A549 (cell line): ENCODE measurements around the gene NOSIP. TPM values are rescaled to one million over a fixed set of nuclear protein-coding genes. Genes with fewer than 3 reads are reported as not detected.

Experiments
- ATAC-seq, 2 experiments: fragments of 200-7000 bp in 1 of 2; fragments of >200 bp in 1 of 2; cut with Nextera tagmentation in 1 of 2; cut with Tn5 transposase in 1 of 2; 3 replicates each; pipeline versions ENCODE4 v1.8.0 to v1.9.1; 2018 to 2020; ENCODE audit warnings: mild to moderate bottlenecking in 1 of 2, moderate library complexity in 1 of 2
- CTCF ChIA-PET: fragments of 300-600 bp; sonication (Branson Sonifier 250); formaldehyde crosslinking; extraction: SDS; loops from one replicate; lab custom pipeline; 2021; ENCODE audit warnings: antibody characterized with exemption, inconsistent platforms; lab: Yijun Ruan, JAX
- POLR2A ChIA-PET: fragments of 350-600 bp; formaldehyde crosslinking; extraction: SDS; loops from one replicate; lab custom pipeline; 2021; ENCODE audit warnings: antibody characterized with exemption, inconsistent platforms; lab: Yijun Ruan, JAX
- DNase-seq, 2 experiments: peaks; one replicate each; pipeline versions ENCODE4 v3.0.0 to v3.0.0-alpha.2; 2011 to 2016; ENCODE audit warnings: low read depth in 1 of 2, low spot score in 1 of 2
- FAIRE-seq: peaks from 2 replicates; lab custom pipeline; 2011; peaks lifted over from hg19 to GRCh38; lab: Jason Lieb, UNC
- H3K27ac ChIP-seq, 2 experiments: fragments of >200 bp; sonication (Bioruptor Twin); formaldehyde crosslinking; 3 replicates each; pipeline ENCODE4 v1.5.1; 2016 to 2017
- H3K4me1 ChIP-seq: fragments of >200 bp; sonication (Bioruptor Twin); formaldehyde crosslinking; 3 replicates; pipeline ENCODE4 v1.6.1; 2016
- H3K4me2 ChIP-seq: fragments of >200 bp; sonication (Bioruptor Twin); formaldehyde crosslinking; 3 replicates; pipeline ENCODE4 v1.6.1; 2016
- H3K4me3 ChIP-seq: fragments of >200 bp; sonication (Bioruptor Twin); formaldehyde crosslinking; 3 replicates; pipeline ENCODE4 v1.5.1; 2016
- H3K9me3 ChIP-seq: fragments of >200 bp; sonication (Bioruptor Twin); formaldehyde crosslinking; 3 replicates; pipeline ENCODE4 v1.6.1; 2016
- BHLHE40 ChIP-seq: IDR thresholded peaks from 2 replicates; pipeline ENCODE4 v1.6.1; 2012; ENCODE audit warnings: low read depth, low read length, inconsistent platforms
- CBX8 ChIP-seq: fragments of 200-600 bp; sonication (generic); IDR thresholded peaks from 2 replicates; pipeline ENCODE4 v1.6.1; 2016
- CEBPB ChIP-seq, 2 experiments: fragments of >200 bp in 1 of 2; sonication (Bioruptor Twin) in 1 of 2; formaldehyde crosslinking in 1 of 2; IDR thresholded peaks; 2 replicates each; pipeline ENCODE4 v1.6.1; 2012 to 2016
- CHD4 ChIP-seq: fragments of 200-600 bp; sonication (generic); IDR thresholded peaks from 2 replicates; pipeline ENCODE4 v1.6.1; 2016; ENCODE audit warnings: antibody characterized with exemption, mild to moderate bottlenecking, borderline replicate concordance
- EHMT2 ChIP-seq: fragments of 200-600 bp; sonication (generic); IDR thresholded peaks from 2 replicates; pipeline ENCODE4 v1.6.1; 2016; ENCODE audit warnings: antibody characterized with exemption, low read depth, mild to moderate bottlenecking, moderate library complexity
- FOSL2 ChIP-seq, 2 experiments: fragments of 450-650 bp in 1 of 2; fragments of >200 bp in 1 of 2; sonication (Bioruptor Twin) in 1 of 2; formaldehyde crosslinking; IDR thresholded peaks; 2 replicates each; pipeline versions ENCODE4 v1.5.0 to v1.6.1; 2016 to 2020; ENCODE audit warnings: mild to moderate bottlenecking in 1 of 2, moderate library complexity in 1 of 2
- GATA3 ChIP-seq: IDR thresholded peaks from 2 replicates; pipeline ENCODE4 v1.6.1; 2012; ENCODE audit warnings: borderline replicate concordance
- HDAC2 ChIP-seq: fragments of 200-600 bp; sonication (generic); IDR thresholded peaks from 2 replicates; pipeline ENCODE4 v1.6.1; 2016
- HEYL ChIP-seq: fragments of 250-450 bp; sonication (Bioruptor Pico); IDR thresholded peaks from 2 replicates; pipeline ENCODE4 v1.8.0; 2021; ENCODE audit warnings: mild to moderate bottlenecking, moderate library complexity
- HOXB13 ChIP-seq: fragments of 250-450 bp; sonication (Bioruptor Pico); IDR thresholded peaks from 2 replicates; pipeline ENCODE4 v1.5.0; 2020; ENCODE audit warnings: low read depth, mild to moderate bottlenecking, moderate library complexity
- HOXB5 ChIP-seq: fragments of 250-450 bp; sonication (Bioruptor Pico); IDR thresholded peaks from 2 replicates; pipeline ENCODE4 v1.5.0; 2020; ENCODE audit warnings: mild to moderate bottlenecking, moderate library complexity
- JUNB ChIP-seq: fragments of >200 bp; sonication (Bioruptor Twin); formaldehyde crosslinking; IDR thresholded peaks from 2 replicates; pipeline ENCODE4 v1.6.1; 2016
- KDM5A ChIP-seq: fragments of 200-600 bp; sonication (generic); IDR thresholded peaks from 2 replicates; pipeline ENCODE4 v1.6.1; 2016; ENCODE audit warnings: antibody characterized with exemption, mild to moderate bottlenecking
- NFE2L2 ChIP-seq: fragments of 150-350 bp; conservative IDR thresholded peaks from 2 replicates; pipeline ENCODE4 v1.6.1; 2014; ENCODE audit warnings: low read length
- NPAS2 ChIP-seq: fragments of 250-450 bp; sonication (Bioruptor Pico); IDR thresholded peaks from 2 replicates; pipeline ENCODE4 v1.8.0; 2022; ENCODE audit warnings: mild to moderate bottlenecking, moderate library complexity, borderline replicate concordance
- PHF8 ChIP-seq: fragments of 200-600 bp; sonication (generic); IDR thresholded peaks from 2 replicates; pipeline ENCODE4 v1.6.1; 2016; ENCODE audit warnings: low read depth, mild to moderate bottlenecking, antibody characterized with exemption, moderate library complexity, borderline replicate concordance
- POLR2A ChIP-seq: IDR thresholded peaks from 2 replicates; pipeline ENCODE4 v1.6.1; 2012; ENCODE audit warnings: mild to moderate bottlenecking, low read length
- RARB ChIP-seq: fragments of 250-450 bp; sonication (Bioruptor Pico); IDR thresholded peaks from 2 replicates; pipeline ENCODE4 v1.8.0; 2021; ENCODE audit warnings: mild to moderate bottlenecking, moderate library complexity
- RCOR1 ChIP-seq: fragments of 150-350 bp; IDR thresholded peaks from 2 replicates; pipeline ENCODE4 v1.6.1; 2014; ENCODE audit warnings: antibody characterized with exemption, low read length, low read depth
- TP53 ChIP-seq: fragments of 250-450 bp; sonication (Bioruptor Pico); IDR thresholded peaks from 2 replicates; pipeline ENCODE4 v1.5.0; 2021; ENCODE audit warnings: mild to moderate bottlenecking, moderate library complexity
- ZC3H11A ChIP-seq: fragments of 450-650 bp; IDR thresholded peaks from 2 replicates; pipeline ENCODE4 v1.6.1; 2014; ENCODE audit warnings: antibody characterized with exemption, mild to moderate bottlenecking
- ZFP36 ChIP-seq: fragments of 450-650 bp; IDR thresholded peaks from 2 replicates; pipeline ENCODE4 v1.6.1; 2014; ENCODE audit warnings: borderline replicate concordance; ENCODE audit not compliant: partially characterized antibody
- WGBS: methylation state at CpG from one replicate; pipeline ENCODE4 v1.1.6; 2017; ENCODE audit errors: missing lambda C conversion rate; 5-methylcytosine and 5-hydroxymethylcytosine counted together
- polyA plus RNA-seq, 4 experiments: library from polyadenylated mRNA; depleted of rRNA in 3 of 4; stranded (reverse); fragments of >200 nt; fragmentation: RNase III in 1 of 4; extraction: RNeasy Plus Mini Kit Qiagen cat#74134 plus additional on column Dnase treatment in 1 of 4; gene quantifications; 2 replicates in 3 of 4; 3 replicates in 1 of 4; pipeline ENCODE4 v1.2.3, GENCODE V29; 2011 to 2017
- TF ChIP-seq, protein P1 (sequence below): fragments of 250-450 bp; sonication (Bioruptor Pico); IDR thresholded peaks from 2 replicates; pipeline ENCODE4 v1.5.0; 2020; ENCODE audit warnings: low read depth, mild to moderate bottlenecking, moderate library complexity
- TF ChIP-seq, protein P2 (sequence below): fragments of >200 bp; sonication (Bioruptor Twin); formaldehyde crosslinking; IDR thresholded peaks from 3 replicates; pipeline ENCODE4 v1.5.1; 2016

NOSIP gene
- polyA plus RNA-seq, 2 of the 4 experiments (the other 2 are of a cell fraction), result 49.0 to 101 TPM

DNA sequence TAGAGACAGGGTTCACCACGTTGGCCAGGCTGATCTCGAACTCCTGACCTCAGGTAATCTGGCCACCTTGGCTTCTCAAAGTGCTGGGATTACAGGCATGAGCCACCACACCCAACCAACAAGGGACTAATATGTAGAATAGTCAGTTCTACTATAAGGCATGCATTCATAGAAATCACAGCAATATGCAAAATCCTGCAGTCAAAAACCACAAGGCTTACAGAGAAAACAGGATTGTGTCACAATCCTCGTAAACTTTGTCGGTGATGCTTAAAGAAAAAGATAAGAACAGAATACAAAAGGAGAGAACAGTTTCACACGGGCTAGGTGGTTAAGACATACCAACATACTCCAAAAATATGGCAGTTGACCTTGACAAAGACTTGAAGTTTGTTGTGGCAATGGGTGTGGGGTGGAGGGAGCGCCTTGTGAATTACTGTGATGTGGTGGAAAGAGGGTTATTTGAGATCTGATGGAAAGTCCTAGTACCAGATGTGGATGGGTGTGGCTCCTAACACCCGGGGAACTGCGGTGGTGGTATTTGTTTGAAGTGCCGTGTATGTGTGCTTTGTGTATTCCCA lies 12.4 kb downstream of the NOSIP start:
- Histone ChIP-seq H3K27ac (no peak overlapping the region), H3K4me2 (0 out of 3 replicates have a peak overlapping the region, but pooled peaks have one; percentile 3), H3K4me3 (no peak overlapping the region), H3K9me3 (no peaks in the 10 kb centered on the region), H3K4me1 (peaks cover 13% of the 10 kb centered on the region)
- 61% methylated on average over 9 of the region's 9 CpGs for WGBS
- DNase-seq, result no peak
- FAIRE-seq, result no peak
- TF ChIP-seq RARB, result no peak
- TF ChIP-seq POLR2A, result no peak
- TF ChIP-seq, protein P1, sequence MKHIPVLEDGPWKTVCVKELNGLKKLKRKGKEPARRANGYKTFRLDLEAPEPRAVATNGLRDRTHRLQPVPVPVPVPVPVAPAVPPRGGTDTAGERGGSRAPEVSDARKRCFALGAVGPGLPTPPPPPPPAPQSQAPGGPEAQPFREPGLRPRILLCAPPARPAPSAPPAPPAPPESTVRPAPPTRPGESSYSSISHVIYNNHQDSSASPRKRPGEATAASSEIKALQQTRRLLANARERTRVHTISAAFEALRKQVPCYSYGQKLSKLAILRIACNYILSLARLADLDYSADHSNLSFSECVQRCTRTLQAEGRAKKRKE (CRISPR knock-in tag), result no peak
- no peak for TF ChIP-seq ZC3H11A
- no peak for TF ChIP-seq JUNB
- TF ChIP-seq RCOR1, result no peak
- TF ChIP-seq GATA3, result no peak
- TF ChIP-seq NFE2L2, result no peak
- TF ChIP-seq TP53 (CRISPR knock-in tag), result no peak
- no peak for TF ChIP-seq EHMT2
- no peak for TF ChIP-seq FOSL2 (IDR thresholded peaks at IDR 0.05)
- TF ChIP-seq FOSL2 (CRISPR knock-in tag; IDR thresholded peaks at IDR 0.05), result no peak
- no peak for TF ChIP-seq CHD4
- TF ChIP-seq HEYL, result no peak
- no peak for ATAC-seq
- ChIA-PET CTCF (interaction anchor here (0.5 to 16.1 kb wide), 7 partner anchors 14 to 63 kb away, joined by 3 to 426 read pairs (median 6); no protein-coding TSS in a partner anchor), POLR2A (no interaction called here)

DNA sequence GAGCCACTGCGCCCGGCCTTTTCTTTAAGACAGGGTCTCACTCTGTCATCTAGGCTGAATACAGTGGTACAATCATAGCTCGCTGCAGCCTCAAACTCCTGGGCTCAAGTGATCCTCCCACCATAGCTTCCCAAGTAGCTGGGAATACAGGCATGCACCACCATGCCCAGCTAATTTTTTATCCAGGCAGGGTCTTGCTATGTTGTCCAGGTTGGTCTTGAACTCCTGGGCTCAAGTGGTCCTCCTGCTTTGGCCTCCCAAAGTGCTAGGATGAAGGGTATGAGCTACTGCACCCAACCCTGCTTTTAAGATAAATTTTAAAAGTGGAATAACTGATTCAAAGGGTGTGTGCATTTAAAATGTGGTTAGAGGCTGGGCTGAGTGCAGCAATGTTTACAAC lies 14.1 kb downstream of the NOSIP start:
- DNase-seq (no peak), ATAC-seq (no peak), FAIRE-seq (no peak)
- Histone ChIP-seq H3K4me1 (peaks cover 13% of the 10 kb centered on the region), H3K4me2 (no peak overlapping the region), H3K4me3 (no peak overlapping the region), H3K9me3 (no peaks in the 10 kb centered on the region), H3K27ac (no peak overlapping the region)
- TF ChIP-seq, protein P2, sequence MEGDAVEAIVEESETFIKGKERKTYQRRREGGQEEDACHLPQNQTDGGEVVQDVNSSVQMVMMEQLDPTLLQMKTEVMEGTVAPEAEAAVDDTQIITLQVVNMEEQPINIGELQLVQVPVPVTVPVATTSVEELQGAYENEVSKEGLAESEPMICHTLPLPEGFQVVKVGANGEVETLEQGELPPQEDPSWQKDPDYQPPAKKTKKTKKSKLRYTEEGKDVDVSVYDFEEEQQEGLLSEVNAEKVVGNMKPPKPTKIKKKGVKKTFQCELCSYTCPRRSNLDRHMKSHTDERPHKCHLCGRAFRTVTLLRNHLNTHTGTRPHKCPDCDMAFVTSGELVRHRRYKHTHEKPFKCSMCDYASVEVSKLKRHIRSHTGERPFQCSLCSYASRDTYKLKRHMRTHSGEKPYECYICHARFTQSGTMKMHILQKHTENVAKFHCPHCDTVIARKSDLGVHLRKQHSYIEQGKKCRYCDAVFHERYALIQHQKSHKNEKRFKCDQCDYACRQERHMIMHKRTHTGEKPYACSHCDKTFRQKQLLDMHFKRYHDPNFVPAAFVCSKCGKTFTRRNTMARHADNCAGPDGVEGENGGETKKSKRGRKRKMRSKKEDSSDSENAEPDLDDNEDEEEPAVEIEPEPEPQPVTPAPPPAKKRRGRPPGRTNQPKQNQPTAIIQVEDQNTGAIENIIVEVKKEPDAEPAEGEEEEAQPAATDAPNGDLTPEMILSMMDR, result no peak
- TF ChIP-seq HDAC2, result no peak
- no peak for TF ChIP-seq PHF8
- no peak for TF ChIP-seq BHLHE40
- no peak for TF ChIP-seq ZFP36
- no peak for TF ChIP-seq CBX8
- POLR2A ChIA-PET, result no interaction called here
- CTCF ChIA-PET, result interaction anchor here (0.7 to 13.0 kb wide), 4 partner anchors 18 to 106 kb away, joined by 3 to 210 read pairs (median 4); no protein-coding TSS in a partner anchor
- WGBS, result 93% methylated on average over 3 of the region's 3 CpGs

DNA sequence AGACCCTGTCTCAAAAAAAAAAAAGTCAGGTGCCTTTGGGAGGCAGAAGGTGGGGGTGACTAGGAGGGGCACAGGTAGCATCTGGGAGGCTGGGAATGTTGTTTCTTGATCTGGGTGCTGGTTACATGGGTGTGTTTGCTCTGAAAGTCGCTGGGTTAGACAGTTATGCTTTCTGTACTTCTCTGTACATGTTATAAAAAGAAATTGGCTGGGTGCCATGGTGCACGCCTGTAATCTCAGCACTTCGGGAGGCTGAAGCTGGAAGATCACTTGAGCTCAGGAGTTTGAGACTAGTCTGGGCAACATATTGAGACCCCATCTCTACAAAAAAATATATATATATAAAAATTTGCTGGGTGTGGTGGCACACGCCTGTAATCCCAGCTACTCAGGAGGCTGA lies 15.1 kb downstream of the NOSIP start:
- Histone ChIP-seq H3K27ac (no peak overlapping the region), H3K4me3 (no peak overlapping the region), H3K4me1 (peaks cover 8% of the 10 kb centered on the region), H3K9me3 (no peaks in the 10 kb centered on the region), H3K4me2 (no peak overlapping the region)
- ChIA-PET CTCF (interaction anchor here (0.6 to 13.0 kb wide), 7 partner anchors 15 to 191 kb away, joined by 3 to 210 read pairs (median 3); partner anchors contain the start of gene NOSIP), POLR2A (no interaction called here)
- FAIRE-seq, result no peak
- WGBS, result 80% methylated on average over 4 of the region's 4 CpGs
- no peak for ATAC-seq
- no peak for DNase-seq
- TF ChIP-seq KDM5A (no peak), CEBPB (IDR thresholded peaks at IDR 0.05) (no peak), NPAS2 (CRISPR knock-in tag) (no peak), ZC3H11A (no peak), HOXB5 (no peak), HOXB13 (no peak)
